NCI-H2196 (cell line): ENCODE data around the gene ADIPOR2.

Experiments used
- DNase-seq: peaks from one replicate; lab custom pipeline; 2025; ENCODE audit not compliant: unreplicated experiment; lab: John Stamatoyannopoulos, UW

ADIPOR2 gene

GRCh38 chr12:1690578-1691122 is at the start of gene ADIPOR2:
ADIPOR2 (plus strand) TSS chr12:1691070; CDS start chr12:1754344, 63,274 bp downstream.
- DNase-seq, result peak; percentile 85

DNA sequence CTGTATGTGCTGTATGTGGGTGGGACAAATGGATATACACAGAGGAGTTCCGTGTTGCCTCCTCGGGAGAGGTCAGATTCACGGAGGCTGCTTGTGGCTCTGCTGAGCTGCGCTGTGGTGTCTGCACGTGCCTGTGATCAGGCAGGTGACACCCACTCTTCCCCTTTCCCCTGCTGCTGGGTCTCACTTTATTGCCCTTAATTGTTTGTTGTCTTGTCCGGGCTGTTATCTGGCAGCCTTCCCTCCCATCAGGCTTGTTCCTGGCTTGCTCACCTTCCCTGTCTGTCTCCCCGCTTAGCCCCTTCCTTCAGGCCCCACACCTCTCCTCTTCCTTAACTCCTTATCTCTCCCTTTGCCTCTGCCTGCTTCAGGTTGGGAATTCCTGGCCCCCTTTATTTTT is 48.4 kb upstream of the ADIPOR2 start:
- DNase-seq, result no peak

- DNase-seq, result no peak
Observed at GRCh38 chr12:1643043-1643442, 47.8 kb upstream of the ADIPOR2 start.

- no peak for DNase-seq
Observed at GRCh38 chr12:1643905-1644533, 46.9 kb upstream of the ADIPOR2 start.

DNA sequence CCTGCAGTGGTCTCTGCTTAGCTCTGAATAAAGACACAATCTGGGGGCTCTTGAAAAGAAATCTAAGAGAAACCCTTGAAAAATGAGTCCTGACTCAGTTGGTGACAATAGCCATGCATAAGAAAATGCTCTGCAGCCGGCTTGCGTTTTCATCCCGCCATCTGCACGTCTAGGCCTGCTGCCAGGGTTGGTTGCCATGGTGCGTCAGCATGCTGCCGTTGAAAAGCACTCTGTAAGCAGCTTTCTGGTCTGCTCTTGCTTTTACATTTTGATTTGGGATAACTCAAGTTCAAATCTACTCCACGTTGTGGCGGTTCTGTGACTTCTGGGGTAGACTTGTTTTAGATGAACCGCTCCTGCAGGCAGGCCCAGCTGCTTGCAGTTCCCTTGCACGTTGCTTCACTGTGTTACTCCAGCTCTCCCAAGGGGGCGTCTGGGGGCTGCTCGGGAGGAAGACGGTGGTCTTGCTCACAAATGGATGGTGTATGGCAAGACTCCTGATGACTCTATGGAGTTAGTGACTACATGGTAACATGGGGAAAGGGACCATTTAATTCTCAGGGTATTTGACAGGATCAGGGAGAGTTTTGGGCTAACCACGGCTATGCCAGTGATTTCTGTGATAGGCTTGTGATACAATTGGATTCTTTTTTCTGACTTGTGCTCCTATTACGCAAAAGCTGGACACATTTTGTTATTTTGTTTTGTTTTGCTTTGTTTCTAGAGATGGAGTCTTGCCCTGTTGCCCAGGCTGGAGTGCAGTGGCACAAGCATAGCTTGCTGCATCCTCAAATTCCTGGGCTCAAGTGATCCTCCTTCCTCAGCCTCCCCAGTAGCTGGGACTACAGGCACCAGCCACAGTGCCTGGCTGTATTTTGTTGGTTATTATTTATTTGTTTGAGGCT is 46.1 kb upstream of the ADIPOR2 start:
- peak; percentile 51 for DNase-seq

DNA sequence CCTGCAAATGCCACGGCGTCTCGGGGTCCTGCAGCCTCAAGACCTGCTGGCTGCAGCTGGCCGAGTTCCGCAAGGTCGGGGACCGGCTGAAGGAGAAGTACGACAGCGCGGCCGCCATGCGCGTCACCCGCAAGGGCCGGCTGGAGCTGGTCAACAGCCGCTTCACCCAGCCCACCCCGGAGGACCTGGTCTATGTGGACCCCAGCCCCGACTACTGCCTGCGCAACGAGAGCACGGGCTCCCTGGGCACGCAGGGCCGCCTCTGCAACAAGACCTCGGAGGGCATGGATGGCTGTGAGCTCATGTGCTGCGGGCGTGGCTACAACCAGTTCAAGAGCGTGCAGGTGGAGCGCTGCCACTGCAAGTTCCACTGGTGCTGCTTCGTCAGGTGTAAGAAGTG is 45.1 kb upstream of the ADIPOR2 start:
- no peak for DNase-seq

DNA sequence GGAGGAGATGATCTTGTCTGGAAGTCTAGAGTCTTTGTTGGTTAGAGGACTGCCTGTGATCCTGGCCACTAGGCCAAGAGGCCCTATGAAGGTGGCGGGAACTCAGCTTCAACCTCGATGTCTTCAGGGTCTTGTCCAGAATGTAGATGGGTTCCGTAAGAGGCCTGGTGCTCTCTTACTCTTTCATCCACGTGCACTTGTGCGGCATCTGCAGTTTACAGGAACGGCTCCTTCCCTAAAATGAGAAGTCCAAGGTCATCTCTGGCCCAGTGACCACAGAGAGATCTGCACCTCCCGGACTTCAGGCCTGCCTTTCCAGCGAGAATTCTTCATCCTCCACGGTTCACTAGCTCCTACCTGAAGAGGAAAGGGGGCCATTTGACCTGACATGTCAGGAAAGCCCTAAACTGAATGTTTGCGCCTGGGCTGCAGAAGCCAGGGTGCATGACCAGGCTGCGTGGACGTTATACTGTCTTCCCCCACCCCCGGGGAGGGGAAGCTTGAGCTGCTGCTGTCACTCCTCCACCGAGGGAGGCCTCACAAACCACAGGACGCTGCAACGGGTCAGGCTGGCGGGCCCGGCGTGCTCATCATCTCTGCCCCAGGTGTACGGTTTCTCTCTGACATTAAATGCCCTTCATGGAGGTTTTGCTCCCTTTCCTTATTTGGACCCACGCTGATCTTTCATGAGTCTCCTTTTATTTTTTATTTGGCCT is 44.1 kb upstream of the ADIPOR2 start:
- DNase-seq, result no peak

- DNase-seq, result no peak
Observed at GRCh38 chr12:1647285-1647669, 43.6 kb upstream of the ADIPOR2 start.

DNA sequence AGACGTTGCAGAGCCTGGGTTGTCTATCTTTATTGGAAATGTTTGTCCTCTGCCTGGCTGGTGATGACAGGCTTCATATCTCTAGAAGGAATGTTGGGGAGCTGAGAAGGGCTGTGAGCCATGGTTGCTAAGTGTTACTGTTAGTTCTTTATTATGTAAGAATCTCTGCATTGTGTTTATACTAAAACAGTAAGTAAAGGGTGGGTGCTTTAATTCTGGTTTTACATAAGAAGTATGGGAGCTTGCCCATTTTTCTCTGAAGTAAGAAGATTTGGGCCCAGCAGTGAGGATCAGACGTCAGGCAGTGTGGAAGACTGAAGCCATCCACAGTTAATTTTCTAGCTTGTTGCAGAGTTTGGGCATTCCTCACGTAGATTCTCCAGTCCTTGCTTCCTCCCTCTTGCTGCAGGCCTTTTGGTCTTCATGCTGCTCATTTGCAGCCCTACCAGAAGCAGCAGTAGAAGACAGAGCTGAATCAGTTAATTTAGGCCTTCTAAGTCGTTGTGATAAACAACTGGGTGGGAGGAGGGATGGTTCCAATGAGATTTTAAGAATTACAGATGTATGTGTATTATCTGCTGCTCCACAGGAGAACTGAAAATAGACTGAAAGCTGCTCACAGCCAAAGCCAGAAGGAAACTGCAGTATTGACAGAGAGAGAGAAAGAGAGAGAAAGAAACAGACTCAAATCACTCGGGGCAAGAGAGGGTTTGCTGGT is 40.5 kb upstream of the ADIPOR2 start:
- DNase-seq, result no peak

GRCh38 chr12:1650978-1651361 is 39.9 kb upstream of the ADIPOR2 start:
- DNase-seq, result no peak

DNA sequence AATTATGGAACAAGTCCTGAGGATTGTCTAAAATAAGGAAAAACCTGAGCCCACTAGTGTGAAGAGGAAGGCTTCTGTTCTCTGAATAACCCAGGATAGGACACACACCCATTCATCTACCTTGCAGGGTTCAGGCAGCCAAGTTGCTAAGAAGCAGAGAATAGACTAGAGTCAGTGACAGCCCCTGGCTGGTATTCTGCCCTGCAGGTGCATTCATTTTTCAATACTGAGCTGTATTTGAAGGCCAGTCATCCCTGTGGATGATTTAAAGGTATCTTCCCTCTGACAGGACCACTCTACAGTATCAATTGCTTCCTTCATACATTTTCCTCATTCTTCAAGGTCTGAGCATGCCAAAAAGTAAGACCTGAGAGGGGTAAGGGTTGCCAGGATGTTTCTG is 38.9 kb upstream of the ADIPOR2 start:
- no peak for DNase-seq

DNA sequence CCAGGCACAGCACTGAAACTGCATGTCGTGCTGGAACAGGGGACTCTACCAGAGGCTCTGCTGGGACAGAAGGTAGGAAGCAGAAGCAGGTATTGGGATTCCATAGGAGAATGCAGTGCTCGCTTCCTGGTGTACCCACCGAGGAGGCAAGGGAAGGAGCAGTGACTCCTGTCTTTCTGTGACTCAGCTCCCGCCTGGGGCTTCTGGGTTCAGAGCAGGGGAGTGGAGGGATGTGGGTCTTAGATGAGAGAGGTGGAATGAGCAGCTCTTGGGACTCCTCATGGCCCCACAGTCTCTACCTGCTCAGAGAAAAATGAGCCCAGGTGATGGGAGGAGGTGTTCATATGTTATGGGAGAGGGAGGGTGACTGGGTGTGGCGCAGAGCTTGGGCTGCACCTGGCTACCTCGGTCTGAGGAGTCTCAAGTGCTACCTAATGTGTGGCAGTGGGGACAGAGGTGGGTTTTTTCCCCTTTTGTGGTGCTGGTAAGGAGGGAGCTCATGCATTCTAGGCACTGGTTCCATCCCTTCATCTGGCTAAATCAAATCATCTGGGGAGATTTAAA is 35.6 kb upstream of the ADIPOR2 start:
- no peak for DNase-seq

- no peak for DNase-seq
Observed at GRCh38 chr12:1656902-1657301, 34.0 kb upstream of the ADIPOR2 start.

- DNase-seq, result no peak
Observed at GRCh38 chr12:1657688-1658087, 33.2 kb upstream of the ADIPOR2 start.

- DNase-seq, result no peak
Observed at GRCh38 chr12:1660304-1661187, 30.3 kb upstream of the ADIPOR2 start.

DNA sequence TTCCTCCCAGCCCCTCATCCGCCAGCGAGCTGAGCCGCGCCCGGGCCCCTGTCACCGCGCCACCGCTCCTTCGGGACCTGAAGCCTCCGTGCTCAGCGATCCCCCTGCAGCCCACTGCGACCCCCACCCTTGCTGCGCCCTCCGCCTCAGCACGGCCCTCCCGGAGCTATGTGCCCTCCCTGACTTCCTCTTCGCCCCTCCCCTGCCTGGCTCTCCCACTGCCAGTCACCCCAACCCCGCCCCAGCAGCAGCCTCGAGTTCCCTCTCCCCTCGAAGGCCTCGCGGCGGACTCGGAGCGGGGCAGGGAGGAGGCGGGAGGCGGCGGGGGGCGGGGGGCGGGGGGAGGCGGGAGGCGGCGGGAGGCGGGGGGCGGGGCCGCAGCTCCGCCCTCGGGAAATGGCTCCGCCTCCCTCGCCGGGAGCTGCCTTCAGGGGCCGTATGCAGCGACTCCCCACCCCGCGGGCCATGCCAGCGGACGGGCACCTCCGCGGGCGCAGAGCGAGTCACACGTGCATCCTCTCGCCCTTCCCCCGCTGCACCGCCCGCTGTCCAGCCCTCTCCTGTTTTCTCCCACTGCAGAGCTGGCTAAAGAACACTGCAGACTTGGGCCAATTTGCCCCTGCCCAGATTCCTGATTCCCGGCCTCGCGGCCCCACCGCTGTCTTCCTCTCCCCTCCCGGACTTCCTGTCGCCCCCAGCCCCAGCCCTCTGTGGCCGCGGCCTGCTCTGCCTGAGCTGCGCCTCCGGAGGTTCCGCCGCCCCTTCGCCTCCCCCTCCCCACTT is 29.1 kb upstream of the ADIPOR2 start:
- peak; percentile 76 for DNase-seq

DNA sequence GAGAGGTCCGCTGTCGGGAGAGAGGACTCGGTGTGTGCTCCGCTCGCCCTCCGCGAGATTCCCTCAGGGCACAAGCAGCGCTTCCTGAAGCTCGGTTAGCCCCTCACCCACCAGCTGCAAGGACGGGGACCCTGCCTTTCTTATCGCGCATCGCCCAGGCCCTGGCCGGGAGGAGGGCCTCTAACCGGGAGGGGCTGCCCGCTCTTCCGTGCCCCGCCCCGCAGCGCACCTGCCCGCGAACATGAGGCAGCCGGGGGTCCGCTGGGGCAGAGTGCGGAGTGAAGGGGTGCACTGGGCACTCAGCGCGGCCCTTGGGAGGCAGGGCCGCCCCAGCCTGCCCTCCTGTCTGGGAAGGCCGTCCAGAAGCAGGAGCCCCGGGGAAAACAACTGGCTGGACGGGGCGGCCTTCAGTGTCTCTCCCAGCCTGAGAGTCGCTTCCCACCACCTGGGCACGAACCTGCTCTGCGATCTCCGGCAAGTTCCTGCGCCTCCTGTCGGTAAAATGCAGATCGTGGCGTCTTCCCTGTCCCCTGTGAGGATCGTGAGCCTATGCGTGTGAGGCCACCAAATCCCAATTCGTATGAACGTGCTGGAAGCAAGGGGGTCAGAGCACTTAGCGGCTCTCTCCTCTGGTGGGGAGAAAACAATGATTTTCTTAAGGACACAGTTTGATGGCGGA is 28.0 kb upstream of the ADIPOR2 start:
- DNase-seq, result no peak

GRCh38 chr12:1663440-1664132 is 27.3 kb upstream of the ADIPOR2 start:
- no peak for DNase-seq
